Endodermal cell (in vitro differentiated cells): ENCODE results near the gene ATXN10. TPM values are rescaled to one million over a fixed set of nuclear protein-coding genes. Genes with fewer than 3 reads are reported as not detected.
"Not testable (repeated sequence)": the region's sequence is repeated elsewhere in the genome, so short reads cannot be mapped to it uniquely, and the experiment has no call there.

Source experiments
- DNase-seq: peaks from one replicate; pipeline ENCODE4 v3.0.0-alpha.2; 2017
- H3K27ac ChIP-seq: 2 replicates; pipeline ENCODE4 v1.5.1; 2013; ENCODE audit warnings: mild to moderate bottlenecking, low read depth, low read length, moderate library complexity
- H3K27me3 ChIP-seq: 2 replicates; pipeline ENCODE4 v1.6.1; 2013; ENCODE audit warnings: mild to moderate bottlenecking, low read length, moderate library complexity; ENCODE audit not compliant: insufficient read depth, control insufficient read depth, poor library complexity, severe bottlenecking
- H3K36me3 ChIP-seq: 2 replicates; pipeline ENCODE4 v1.7.0; 2013; ENCODE audit warnings: mild to moderate bottlenecking, low read length, moderate library complexity; ENCODE audit not compliant: control insufficient read depth, insufficient read depth
- H3K4me1 ChIP-seq: one replicate; pipeline ENCODE4 v1.7.0; 2013; ENCODE audit warnings: low read length; ENCODE audit not compliant: control insufficient read depth, insufficient read depth
- H3K4me3 ChIP-seq: 2 replicates; pipeline ENCODE4 v1.5.1; 2013; ENCODE audit warnings: mild to moderate bottlenecking, low read length, moderate library complexity
- H3K9ac ChIP-seq: 2 replicates; pipeline ENCODE4 v1.6.1; 2013; ENCODE audit warnings: mild to moderate bottlenecking, low read length, moderate library complexity; ENCODE audit not compliant: poor library complexity, severe bottlenecking; ENCODE audit errors: extremely low read depth
- H3K9me3 ChIP-seq: 2 replicates; pipeline ENCODE4 v1.6.1; 2013; ENCODE audit warnings: mild to moderate bottlenecking, low read length, moderate library complexity; ENCODE audit not compliant: control insufficient read depth
- H3K27ac Mint-ChIP-seq: 2 replicates; pipeline ENCODE4 v1.8.0; 2020; ENCODE audit warnings: mixed read lengths
- H3K27me3 Mint-ChIP-seq: 2 replicates; pipeline ENCODE4 v1.8.0; 2021; ENCODE audit warnings: mild to moderate bottlenecking, mixed read lengths; ENCODE audit not compliant: insufficient read depth
- H3K36me3 Mint-ChIP-seq: 2 replicates; pipeline ENCODE4 v1.8.0; 2020; ENCODE audit warnings: low read depth, mixed read lengths
- H3K4me1 Mint-ChIP-seq: 2 replicates; pipeline ENCODE4 v1.8.0; 2020; ENCODE audit warnings: mixed read lengths
- H3K4me3 Mint-ChIP-seq: 2 replicates; pipeline ENCODE4 v1.8.0; 2020; ENCODE audit warnings: mild to moderate bottlenecking, moderate library complexity, mixed read lengths
- H3K9me3 Mint-ChIP-seq: 2 replicates; pipeline ENCODE4 v1.8.0; 2020; ENCODE audit warnings: mild to moderate bottlenecking, mixed read lengths
- WGBS, 2 experiments: methylation state at CpG; one replicate each; pipeline versions ENCODE4 v1.1.5 to v1.1.7; 2013; ENCODE audit warnings: missing lambda C conversion rate in 2 of 2, mixed read lengths in 1 of 2; ENCODE audit not compliant: insufficient coverage in 1 of 2, insufficient read length in 1 of 2; 5-methylcytosine and 5-hydroxymethylcytosine counted together
- total RNA-seq, 2 donors: library from RNA; stranded (reverse); fragmentation: NEBNext Ultra II Directional in 1 of 2; extraction: Animal tissue kit (Norgen Biotek cat#: 25700) in 1 of 2; gene quantifications; 2 replicates in 1 of 2; 3 replicates in 1 of 2; pipeline ENCODE4 v1.2.1, GENCODE V29; 2021
- TF ChIP-seq, protein P1 (sequence below): fragments of 200-600 bp; sonication (generic); conservative IDR thresholded peaks from 2 replicates; pipeline ENCODE4 v1.5.0; 2021; ENCODE audit warnings: antibody characterized with exemption, mild to moderate bottlenecking

ATXN10 gene
- total RNA-seq, 2 donors from 2014 or later, result 223 to 266 TPM

DNA sequence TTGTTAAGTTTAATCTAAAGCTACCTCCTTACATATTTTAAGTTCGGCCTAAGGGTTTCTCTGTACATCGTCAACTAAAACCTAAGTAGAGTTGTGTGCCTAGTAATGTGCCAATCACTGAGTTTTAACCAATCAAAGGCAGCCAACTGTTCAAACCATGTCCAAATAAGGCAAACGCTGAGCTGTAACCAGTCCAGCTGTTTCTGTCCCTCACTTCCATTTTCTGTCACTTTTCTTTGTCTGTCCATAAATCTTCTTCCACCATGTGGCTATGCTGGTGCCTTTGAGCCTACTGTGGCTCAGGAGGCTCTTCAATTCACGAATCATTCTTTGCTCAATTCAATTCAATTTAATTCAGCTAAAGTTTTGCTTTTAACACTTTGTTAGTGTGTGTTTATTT lies 13.9 kb upstream of the ATXN10 start:
- 92 to 100% methylated on average over 3 to 4 of the region's 4 CpGs for WGBS, 2 experiments
- Histone ChIP-seq H3K36me3 (no peaks in the 10 kb centered on the region), H3K27ac (no peak overlapping the region), H3K4me3 (no peak overlapping the region), H3K9ac (no peak overlapping the region), H3K27me3 (no peaks in the 10 kb centered on the region), H3K4me1 (no peaks in the 10 kb centered on the region), H3K9me3 (no peaks in the 10 kb centered on the region)
- Mint-ChIP-seq H3K4me1 (no peaks in the 10 kb centered on the region), H3K27me3 (peaks cover 4% of the 10 kb centered on the region), H3K27ac (no peak overlapping the region), H3K9me3 (no peaks in the 10 kb centered on the region), H3K36me3 (no peaks in the 10 kb centered on the region), H3K4me3 (no peak overlapping the region)
- TF ChIP-seq, protein P1, sequence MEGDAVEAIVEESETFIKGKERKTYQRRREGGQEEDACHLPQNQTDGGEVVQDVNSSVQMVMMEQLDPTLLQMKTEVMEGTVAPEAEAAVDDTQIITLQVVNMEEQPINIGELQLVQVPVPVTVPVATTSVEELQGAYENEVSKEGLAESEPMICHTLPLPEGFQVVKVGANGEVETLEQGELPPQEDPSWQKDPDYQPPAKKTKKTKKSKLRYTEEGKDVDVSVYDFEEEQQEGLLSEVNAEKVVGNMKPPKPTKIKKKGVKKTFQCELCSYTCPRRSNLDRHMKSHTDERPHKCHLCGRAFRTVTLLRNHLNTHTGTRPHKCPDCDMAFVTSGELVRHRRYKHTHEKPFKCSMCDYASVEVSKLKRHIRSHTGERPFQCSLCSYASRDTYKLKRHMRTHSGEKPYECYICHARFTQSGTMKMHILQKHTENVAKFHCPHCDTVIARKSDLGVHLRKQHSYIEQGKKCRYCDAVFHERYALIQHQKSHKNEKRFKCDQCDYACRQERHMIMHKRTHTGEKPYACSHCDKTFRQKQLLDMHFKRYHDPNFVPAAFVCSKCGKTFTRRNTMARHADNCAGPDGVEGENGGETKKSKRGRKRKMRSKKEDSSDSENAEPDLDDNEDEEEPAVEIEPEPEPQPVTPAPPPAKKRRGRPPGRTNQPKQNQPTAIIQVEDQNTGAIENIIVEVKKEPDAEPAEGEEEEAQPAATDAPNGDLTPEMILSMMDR, result no peak
- DNase-seq, result no peak

DNA sequence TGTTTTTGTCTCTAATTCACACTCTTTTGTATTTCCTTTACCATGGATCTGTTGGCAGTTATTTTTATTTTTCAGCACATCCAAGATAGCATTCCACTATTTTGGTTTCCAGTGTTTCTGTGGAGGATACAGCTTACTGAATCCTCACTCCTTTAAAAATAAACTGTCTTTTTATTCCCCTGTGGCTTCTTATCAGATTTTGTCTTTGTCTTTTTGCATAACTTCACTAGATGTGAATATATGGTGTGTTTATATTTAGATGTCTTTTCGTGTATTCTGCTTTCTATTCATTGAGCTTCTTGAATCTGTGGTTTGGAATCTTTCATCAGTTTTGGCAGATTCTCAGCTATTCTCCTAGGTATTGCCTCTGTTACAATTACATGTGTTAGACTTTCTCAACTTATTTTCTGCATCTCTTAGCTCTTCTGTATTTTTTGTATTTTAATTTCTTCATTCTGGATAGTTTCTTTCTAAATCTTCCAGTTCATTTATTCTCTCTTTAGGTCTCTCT lies 7.4 kb upstream of the ATXN10 start:
- 82% methylated on average over 1 of the region's 1 CpG; no CpG with 5 or more reads in 1 of the 2 experiments for WGBS, 2 experiments
- no peak overlapping the region for H3K27ac Mint-ChIP-seq
- H3K27me3 ChIP-seq, result peaks cover 12% of the 10 kb centered on the region
- H3K9me3 Mint-ChIP-seq, result no peaks in the 10 kb centered on the region
- no peak overlapping the region for H3K4me3 Mint-ChIP-seq
- H3K27ac ChIP-seq, result no peak overlapping the region
- no peaks in the 10 kb centered on the region for H3K4me1 Mint-ChIP-seq
- no peaks in the 10 kb centered on the region for H3K9me3 ChIP-seq
- peaks cover 13% of the 10 kb centered on the region for H3K27me3 Mint-ChIP-seq
- TF ChIP-seq, protein P1, result no peak
- DNase-seq, result no peak
- H3K36me3 Mint-ChIP-seq, result no peaks in the 10 kb centered on the region
- no peak overlapping the region for H3K4me3 ChIP-seq
- H3K9ac ChIP-seq, result no peak overlapping the region
- H3K4me1 ChIP-seq, result no peaks in the 10 kb centered on the region
- H3K36me3 ChIP-seq, result no peaks in the 10 kb centered on the region

DNA sequence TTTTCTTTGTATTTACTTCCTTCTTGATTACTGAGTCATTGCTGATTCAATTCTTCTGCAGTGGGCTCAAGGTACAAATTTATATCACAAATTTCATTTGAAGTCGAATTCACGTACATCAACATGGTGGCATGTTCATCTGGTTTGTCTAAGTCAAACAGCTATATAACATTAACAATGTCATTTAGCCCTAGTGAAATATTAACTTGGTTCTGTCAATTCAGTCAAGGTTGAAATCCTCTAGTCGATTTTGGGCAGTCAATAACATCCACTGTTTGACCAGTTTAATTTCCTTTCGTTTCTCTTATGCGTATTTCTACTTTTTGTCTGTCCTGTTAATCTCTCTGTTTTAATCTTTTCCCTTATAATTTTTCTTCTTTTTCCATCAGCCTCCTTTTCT lies 4.1 kb upstream of the ATXN10 start:
- H3K36me3 Mint-ChIP-seq, result no peaks in the 10 kb centered on the region
- 91 to 93% methylated on average over 5 of the region's 5 CpGs for WGBS, 2 experiments
- TF ChIP-seq, protein P1, result no peak
- Histone ChIP-seq H3K9ac (no peak overlapping the region), H3K27me3 (peaks cover 12% of the 10 kb centered on the region), H3K27ac (no peak overlapping the region), H3K36me3 (no peaks in the 10 kb centered on the region), H3K9me3 (no peaks in the 10 kb centered on the region), H3K4me3 (no peak overlapping the region), H3K4me1 (no peaks in the 10 kb centered on the region)
- peaks cover 2% of the 10 kb centered on the region for H3K4me1 Mint-ChIP-seq
- DNase-seq, result no peak
- no peaks in the 10 kb centered on the region for H3K9me3 Mint-ChIP-seq
- H3K27ac Mint-ChIP-seq, result no peak overlapping the region
- H3K4me3 Mint-ChIP-seq, result no peak overlapping the region
- H3K27me3 Mint-ChIP-seq, result peaks cover 13% of the 10 kb centered on the region

DNA sequence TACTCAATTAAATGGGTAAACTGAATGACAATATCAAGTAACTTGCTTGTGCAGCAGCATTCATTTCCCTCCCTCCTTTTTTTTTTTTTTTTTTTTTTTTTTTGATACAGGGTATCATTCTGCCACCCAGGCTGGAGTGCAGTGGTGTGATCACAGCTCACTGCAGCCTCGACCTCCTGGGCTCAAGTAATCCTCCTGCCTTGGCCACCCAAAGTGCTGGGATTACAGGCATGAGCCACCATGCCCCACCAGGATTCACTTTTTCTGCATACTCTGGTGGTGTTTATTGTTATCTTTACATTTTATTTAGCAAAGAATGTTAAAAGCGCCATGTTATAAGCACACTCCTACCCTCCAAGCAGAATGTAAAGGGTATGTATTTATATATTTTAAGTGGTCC lies 1.3 kb upstream of the ATXN10 start:
- H3K4me1 ChIP-seq, H3K27ac Mint-ChIP-seq, H3K4me3 ChIP-seq, H3K4me3 Mint-ChIP-seq, H3K27me3 Mint-ChIP-seq, H3K36me3 ChIP-seq, H3K9me3 ChIP-seq, H3K9me3 Mint-ChIP-seq, H3K9ac ChIP-seq, DNase-seq, H3K27ac ChIP-seq, H3K36me3 Mint-ChIP-seq: not testable (repeated sequence)
- H3K27me3 ChIP-seq, result peaks cover 12% of the 10 kb centered on the region
- 76 to 80% methylated on average over 1 of the region's 2 CpGs for WGBS, 2 experiments
- peaks cover 17% of the 10 kb centered on the region for H3K4me1 Mint-ChIP-seq
